Right lobe of liver (tissue), 6 donors: ENCODE data around the gene NRXN2. TPM values are rescaled to one million over a fixed set of nuclear protein-coding genes. Genes with fewer than 3 reads are reported as not detected.

Experiments used
- ATAC-seq, 4 donors: fragments of 200-7000 bp; cut with Tn5 transposase; one replicate each; pipeline ENCODE4 v1.9.1; 2020; ENCODE audit warnings: mild to moderate bottlenecking in 4 of 4, moderate library complexity in 4 of 4
- DNase-seq, 3 donors: peaks; one replicate each; pipeline ENCODE4 v3.0.0-alpha.2; 2020
- H3K27ac ChIP-seq, 3 donors: fragments of 200-600 bp; one replicate each; pipeline ENCODE4 v1.8.0; 2022
- H3K27me3 ChIP-seq, 2 donors: fragments of 200-600 bp; one replicate each; pipeline ENCODE4 v1.8.0; 2022
- H3K36me3 ChIP-seq, 4 donors: fragments of 200-600 bp; sonication (generic) in 1 of 4; one replicate each; pipeline versions ENCODE4 v1.5.1 to v1.8.0; 2017 to 2022; ENCODE audit warnings: control low read depth in 1 of 4
- H3K4me1 ChIP-seq, 4 donors: fragments of 200-600 bp; sonication (generic) in 1 of 4; one replicate each; pipeline versions ENCODE4 v1.5.1 to v1.8.0; 2017 to 2022; ENCODE audit warnings: control low read depth in 1 of 4
- H3K4me3 ChIP-seq, 3 donors: fragments of 200-600 bp; one replicate each; pipeline ENCODE4 v1.8.0; 2022
- H3K9me3 ChIP-seq, 4 donors: fragments of 200-600 bp; sonication (generic) in 1 of 4; one replicate each; pipeline versions ENCODE4 v1.5.1 to v1.8.0; 2017 to 2022; ENCODE audit warnings: control low read depth in 1 of 4
- CTCF ChIP-seq, 4 donors: fragments of 200-600 bp in 3 of 4; fragments of 450-650 bp in 1 of 4; IDR thresholded peaks; one replicate each; pipeline versions ENCODE4 v1.5.1 to v1.8.0; 2016 to 2022; ENCODE audit warnings: antibody characterized with exemption in 4 of 4, mild to moderate bottlenecking in 2 of 4
- POLR2A ChIP-seq: fragments of 450-650 bp; IDR thresholded peaks from one replicate; pipeline ENCODE4 v1.6.1; 2017; ENCODE audit warnings: antibody characterized with exemption, mild to moderate bottlenecking
- WGBS: methylation state at CpG from one replicate; pipeline ENCODE4 v1.1.6; 2018; ENCODE audit warnings: low coverage, low lambda C conversion rate; ENCODE audit not compliant: insufficient coverage; ENCODE audit errors: missing lambda C conversion rate; 5-methylcytosine and 5-hydroxymethylcytosine counted together
- intact Hi-C, 2 donors: fragments of 100-400 bp; cut with DNase I; formaldehyde crosslinking; loops; one replicate each; pipeline versions ENCODE4 v1.11.2 to v1.14.1; 2022
- total RNA-seq, 6 experiments: library from RNA; depleted of rRNA in 2 of 6; stranded (reverse); fragments of >200 nt in 2 of 6; fragmentation: NEBNext Ultra II Directional in 3 of 6; extraction: Animal tissue kit (Norgen Biotek cat#: 25700) in 3 of 6; gene quantifications; one replicate each; pipeline versions ENCODE4 v1.1.0 to v1.2.4, GENCODE V29; 2016 to 2023
- donor health status: DM: no; HTN: yes; CAD: no.
- donor health status: DM: no; HTN: no; CAD: no.
- donor health status: DM: no; HTN: no; CAD: no.
- donor health status: DM: no; HTN: yes; CAD: no.
- donor health status: DM: no; HTN: yes; CAD: no.

NRXN2 gene
- total RNA-seq, 6 experiments from 2014 or later = 1.6 to 7.7 (median 2.3) TPM

GRCh38 chr11:64750361-64751054, 27.5 kb upstream of the NRXN2 start:
- Histone ChIP-seq H3K9me3 (no peaks in the 10 kb centered on the region), H3K4me1 (no peaks in the 10 kb centered on the region), H3K27me3 (peaks cover 0 to 4% of the 10 kb centered on the region in 2 donors), H3K36me3 (no peaks in the 10 kb centered on the region), H3K27ac (no peak overlapping the region), H3K4me3 (no peak overlapping the region)
- WGBS = 91% methylated on average over 10 of the region's 13 CpGs
- TF ChIP-seq CTCF (IDR thresholded peaks at IDR 0.05) (no peak), POLR2A (no peak)
- DNase-seq = peak in 1 of 3 donors; percentile 41
- intact Hi-C loops = no loop called here
- no peak for ATAC-seq

GRCh38 chr11:64747961-64748665, 25.1 kb upstream of the NRXN2 start:
- H3K4me3 ChIP-seq = no peak overlapping the region
- intact Hi-C loops = no loop called here
- DNase-seq = peak in 1 of 3 donors; percentile 32

GRCh38 chr11:64746486-64746885, 23.5 kb upstream of the NRXN2 start:
- DNase-seq = peak in 1 of 3 donors; percentile 51
- no peak for TF ChIP-seq POLR2A
- no peak for TF ChIP-seq CTCF (IDR thresholded peaks at IDR 0.05)
- Histone ChIP-seq H3K27me3 (peaks cover 0 to 5% of the 10 kb centered on the region in 2 donors), H3K4me1 (peaks cover 0 to 23% (median 5%) of the 10 kb centered on the region in 4 donors), H3K4me3 (no peak overlapping the region), H3K9me3 (no peaks in the 10 kb centered on the region), H3K36me3 (no peaks in the 10 kb centered on the region), H3K27ac (peak overlapping the region; percentile 36 to 76 (median 63))
- WGBS = 73% methylated on average over 9 of the region's 10 CpGs
- ATAC-seq = no peak
- intact Hi-C loops = no loop called here

More at GRCh38 chr11:64747961-64748665, 25.1 kb upstream of the NRXN2 start:
- 90% methylated on average over 13 of the region's 15 CpGs for WGBS
- Histone ChIP-seq H3K36me3 (no peaks in the 10 kb centered on the region), H3K9me3 (no peaks in the 10 kb centered on the region), H3K27me3 (peaks cover 0 to 5% of the 10 kb centered on the region in 2 donors), H3K27ac (no peak overlapping the region), H3K4me1 (peaks cover 0 to 10% (median under 1%) of the 10 kb centered on the region in 4 donors)
- TF ChIP-seq POLR2A = no peak
- ATAC-seq = no peak

- Histone ChIP-seq H3K9me3 (no peaks in the 10 kb centered on the region), H3K27ac (peak overlapping the region; percentile 41 to 76 (median 63)), H3K36me3 (no peaks in the 10 kb centered on the region), H3K4me3 (peak overlapping the region; percentile 13 to 59 (median 28)), H3K27me3 (peaks cover 0 to 5% of the 10 kb centered on the region in 2 donors), H3K4me1 (peaks cover 0 to 23% (median 5%) of the 10 kb centered on the region in 4 donors)
- intact Hi-C loops = no loop called here
- TF ChIP-seq CTCF (IDR thresholded peaks at IDR 0.05) = no peak
- peak; percentile 33 for TF ChIP-seq POLR2A
- DNase-seq = peak; percentile 84 to 88 (median 86)
- 3% methylated on average over 15 of the region's 52 CpGs for WGBS
- ATAC-seq = peak; percentile 47 to 63 (median 50)
Observed at GRCh38 chr11:64745521-64746328, 22.7 kb upstream of the NRXN2 start.
